SK-N-SH (cell line): ENCODE measurements around the gene CDH4. TPM values are rescaled to one million over a fixed set of nuclear protein-coding genes. Genes with fewer than 3 reads are reported as not detected.

Experiments used
- CTCF ChIA-PET: fragments of 300-600, 350-600 bp; formaldehyde crosslinking; extraction: SDS; loops from one replicate; lab custom pipeline; 2021; lab: Yijun Ruan, JAX
- POLR2A ChIA-PET: fragments of 350-600 bp; sonication (Branson Sonifier 250); formaldehyde crosslinking; extraction: SDS; loops from one replicate; lab custom pipeline; 2020; ENCODE audit warnings: antibody characterized with exemption, inconsistent platforms; lab: Yijun Ruan, JAX
- DNase-seq: peaks from one replicate; pipeline ENCODE4 v3.0.0; 2012
- H2AFZ ChIP-seq: fragments of 200-600 bp; sonication (generic); 2 replicates; pipeline ENCODE4 v1.8.1; 2016; ENCODE audit warnings: antibody characterized with exemption, mild to moderate bottlenecking, low read depth
- H3F3A ChIP-seq: fragments of 200-600 bp; sonication (generic); replicated peaks from 2 replicates; pipeline ENCODE3; 2016; ENCODE audit warnings: antibody characterized with exemption, mild to moderate bottlenecking; ENCODE audit not compliant: insufficient read depth
- H3K27ac ChIP-seq, 2 experiments: fragments of 200-500 bp in 1 of 2; fragments of 200-600 bp in 1 of 2; sonication (Bioruptor generic) in 1 of 2; sonication (generic), shearing (Covaris generic) in 1 of 2; 2 replicates each; pipeline versions ENCODE4 v1.5.1 to v1.6.1; 2014 to 2016; ENCODE audit warnings: low read depth in 2 of 2, inconsistent platforms in 1 of 2, low read length in 1 of 2, mild to moderate bottlenecking in 1 of 2, mixed read lengths in 1 of 2
- H3K27me3 ChIP-seq: fragments of 200-600 bp; sonication (generic), shearing (Covaris generic); 2 replicates; pipeline ENCODE4 v1.6.1; 2016; ENCODE audit warnings: mixed run types; ENCODE audit not compliant: insufficient read depth
- H3K36me3 ChIP-seq, 2 experiments: fragments of 200-500 bp in 1 of 2; fragments of 200-600 bp in 1 of 2; sonication (Bioruptor generic) in 1 of 2; sonication (generic) in 1 of 2; replicated peaks in 1 of 2; 2 replicates each; pipeline versions ENCODE3 to v1.5.1; 2014 to 2016; ENCODE audit warnings: low read length in 1 of 2, mild to moderate bottlenecking in 1 of 2; ENCODE audit not compliant: insufficient read depth in 2 of 2, control insufficient read depth in 1 of 2
- H3K4me1 ChIP-seq, 2 experiments: fragments of 200-500 bp in 1 of 2; fragments of 200-600 bp in 1 of 2; sonication (Bioruptor generic) in 1 of 2; sonication (generic), shearing (Covaris generic) in 1 of 2; 2 replicates each; pipeline versions ENCODE4 v1.5.1 to v1.6.1; 2014 to 2016; ENCODE audit warnings: low read depth in 1 of 2, low read length in 1 of 2, mixed run types in 1 of 2; ENCODE audit not compliant: insufficient read depth in 2 of 2, control insufficient read depth in 1 of 2
- H3K4me2 ChIP-seq: fragments of 200-600 bp; sonication (generic), shearing (Covaris generic); 2 replicates; pipeline ENCODE4 v1.6.1; 2017; ENCODE audit warnings: mixed run types
- H3K4me3 ChIP-seq, 2 experiments: fragments of 200-500 bp in 1 of 2; fragments of 200-600 bp in 1 of 2; sonication (Bioruptor generic) in 1 of 2; sonication (generic), shearing (Covaris generic) in 1 of 2; 2 replicates each; pipeline versions ENCODE4 v1.5.1 to v1.8.1; 2014 to 2016; ENCODE audit warnings: low read depth in 2 of 2, inconsistent platforms in 1 of 2, low read length in 1 of 2, mild to moderate bottlenecking in 1 of 2, mixed read lengths in 1 of 2, moderate library complexity in 1 of 2
- H3K79me2 ChIP-seq: fragments of 200-600 bp; sonication (generic); 2 replicates; pipeline ENCODE4 v1.8.1; 2017; ENCODE audit warnings: mild to moderate bottlenecking; ENCODE audit not compliant: insufficient read depth
- H3K9ac ChIP-seq: fragments of 200-600 bp; sonication (generic); 2 replicates; pipeline ENCODE4 v1.6.1; 2017; ENCODE audit warnings: mixed run types
- H3K9me2 ChIP-seq: fragments of 200-600 bp; sonication (generic); 2 replicates; pipeline ENCODE4 v1.6.1; 2017; ENCODE audit warnings: mixed run types
- H3K9me3 ChIP-seq: fragments of 200-600 bp; sonication (generic); 2 replicates; pipeline ENCODE4 v1.6.1; 2017; ENCODE audit warnings: mixed run types, mild to moderate bottlenecking, moderate library complexity
- H4K20me1 ChIP-seq: fragments of 200-600 bp; sonication (generic); 2 replicates; pipeline ENCODE4 v1.6.1; 2017; ENCODE audit warnings: mild to moderate bottlenecking, mixed run types; ENCODE audit not compliant: insufficient read depth
- CHD2 ChIP-seq: fragments of 150-350 bp; IDR thresholded peaks from 2 replicates; pipeline ENCODE4 v1.6.1; 2018; ENCODE audit warnings: low read length; ENCODE audit not compliant: partially characterized antibody
- CTCF ChIP-seq: fragments of 200-600 bp; sonication (generic); IDR thresholded peaks from 2 replicates; pipeline ENCODE4 v1.6.1; 2017; ENCODE audit warnings: antibody characterized with exemption, mild to moderate bottlenecking, moderate library complexity
- ELF1 ChIP-seq: IDR thresholded peaks from 2 replicates; pipeline ENCODE4 v1.4.0; 2012
- EP300 ChIP-seq, 2 experiments: IDR thresholded peaks; 2 replicates each; pipeline versions ENCODE4 v1.4.0 to v1.6.1; 2012; ENCODE audit warnings: borderline replicate concordance in 1 of 2, low read depth in 1 of 2, low read length in 1 of 2
- EZH2phosphoT487 ChIP-seq: fragments of 200-600 bp; sonication (generic); IDR thresholded peaks from 2 replicates; pipeline ENCODE4 v1.6.1; 2017; ENCODE audit warnings: low read depth, mixed run types, mild to moderate bottlenecking, antibody characterized with exemption, moderate library complexity, borderline replicate concordance
- FOXJ3 ChIP-seq: sonication (generic); formaldehyde crosslinking; IDR thresholded peaks from 2 replicates; pipeline ENCODE4 v1.5.1; 2020; ENCODE audit warnings: mild to moderate bottlenecking, missing genetic modification reagents
- GABPA ChIP-seq: IDR thresholded peaks from 2 replicates; pipeline ENCODE4 v1.4.0; 2012; ENCODE audit warnings: low read depth, mild to moderate bottlenecking
- GATA2 ChIP-seq: sonication (generic); formaldehyde crosslinking; IDR thresholded peaks from 2 replicates; pipeline ENCODE4 v1.5.0; 2020; ENCODE audit warnings: mild to moderate bottlenecking, missing genetic modification reagents
- NFIC ChIP-seq: IDR thresholded peaks from 2 replicates; pipeline ENCODE4 v1.4.0; 2012; ENCODE audit warnings: borderline replicate concordance
- NRF1 ChIP-seq: IDR thresholded peaks from 2 replicates; pipeline ENCODE4 v1.6.1; 2012; ENCODE audit warnings: low read depth, mild to moderate bottlenecking, low read length
- RAD21 ChIP-seq: IDR thresholded peaks from 2 replicates; pipeline ENCODE4 v1.6.1; 2012; ENCODE audit warnings: mild to moderate bottlenecking, low read length
- RFX5 ChIP-seq: IDR thresholded peaks from 2 replicates; pipeline ENCODE4 v1.6.1; 2012; ENCODE audit warnings: mild to moderate bottlenecking, improper control_type of control experiment, low read length
- SMC3 ChIP-seq: IDR thresholded peaks from 2 replicates; pipeline ENCODE4 v1.6.1; 2012; ENCODE audit warnings: low read depth, low read length, improper control_type of control experiment
- TCF12 ChIP-seq: IDR thresholded peaks from 2 replicates; pipeline ENCODE4 v1.4.0; 2012
- USF1 ChIP-seq: IDR thresholded peaks from 2 replicates; pipeline ENCODE4 v1.4.0; 2012; ENCODE audit warnings: low read depth, borderline replicate concordance
- ZBTB33 ChIP-seq: IDR thresholded peaks from 2 replicates; pipeline ENCODE4 v1.4.0; 2012; ENCODE audit warnings: low read depth, borderline replicate concordance
- WGBS: methylation state at CpG from one replicate; pipeline ENCODE4 v1.1.6; 2017; ENCODE audit warnings: low lambda C conversion rate; 5-methylcytosine and 5-hydroxymethylcytosine counted together
- polyA plus RNA-seq, 3 experiments: library from polyadenylated mRNA; depleted of rRNA; stranded (reverse); fragments of >200 nt; gene quantifications; 2 replicates each; pipeline ENCODE4 v1.2.3, GENCODE V29; 2012
- TF ChIP-seq, protein P1 (sequence below): IDR thresholded peaks from 2 replicates; pipeline ENCODE4 v1.4.0; 2012; ENCODE audit warnings: low read depth

Gene CDH4
- polyA plus RNA-seq, 1 of the 3 experiments (the other 2 are of a cell fraction), result not detected

GRCh38 chr20:61257611-61258010, 5.5 kb downstream of the CDH4 start:
- no peaks in the 10 kb centered on the region for H4K20me1 ChIP-seq
- H3K36me3 ChIP-seq, result no peaks in the 10 kb centered on the region
- no peaks in the 10 kb centered on the region for H3K79me2 ChIP-seq
- no peak overlapping the region for H3K27ac ChIP-seq
- H3K4me3 ChIP-seq, result no peak overlapping the region
- CTCF ChIA-PET, result interaction anchor here (1.2 kb wide), 1 partner anchor 29 kb away, joined by 3 read pairs; no protein-coding TSS in a partner anchor
- H3K9me2 ChIP-seq, result no peaks in the 10 kb centered on the region
- no peak overlapping the region for H3K9ac ChIP-seq
- POLR2A ChIA-PET, result no interaction called here
- no peaks in the 10 kb centered on the region; a peak in 1 of 4 replicates for H3K4me1 ChIP-seq
- no peaks in the 10 kb centered on the region for H3K27me3 ChIP-seq
- no peaks in the 10 kb centered on the region for H3K9me3 ChIP-seq
- no peak overlapping the region for H2AFZ ChIP-seq
- no peak for TF ChIP-seq EP300 (IDR thresholded peaks at IDR 0.05; ENCODE audit: borderline replicate concordance in 1 of 2, low read depth in 1 of 2, low read length in 1 of 2)
- H3F3A ChIP-seq, result no peaks in the 10 kb centered on the region
- 65% methylated on average over 20 of the region's 20 CpGs for WGBS
- DNase-seq, result no peak
- H3K4me2 ChIP-seq, result no peak overlapping the region

GRCh38 chr20:61259741-61260140, 7.7 kb downstream of the CDH4 start:
- H2AFZ ChIP-seq, result no peak overlapping the region
- no peaks in the 10 kb centered on the region for H3K36me3 ChIP-seq
- 31% methylated on average over 3 of the region's 3 CpGs for WGBS
- no peak overlapping the region for H3K27ac ChIP-seq
- ChIA-PET CTCF (no interaction called here), POLR2A (no interaction called here)
- no peak overlapping the region for H3K4me3 ChIP-seq
- no peaks in the 10 kb centered on the region for H3K27me3 ChIP-seq
- no peaks in the 10 kb centered on the region; a peak in 1 of 4 replicates for H3K4me1 ChIP-seq
- H3K4me2 ChIP-seq, result no peak overlapping the region
- no peaks in the 10 kb centered on the region for H3K79me2 ChIP-seq
- H3K9me2 ChIP-seq, result no peaks in the 10 kb centered on the region
- no peaks in the 10 kb centered on the region for H4K20me1 ChIP-seq
- H3K9me3 ChIP-seq, result no peaks in the 10 kb centered on the region
- H3F3A ChIP-seq, result no peaks in the 10 kb centered on the region
- no peak for DNase-seq
- no peak overlapping the region for H3K9ac ChIP-seq
- TF ChIP-seq EP300 (IDR thresholded peaks at IDR 0.05; ENCODE audit: borderline replicate concordance in 1 of 2, low read depth in 1 of 2, low read length in 1 of 2), result no peak
- TF ChIP-seq RAD21, result no peak
- TF ChIP-seq ZBTB33, result no peak

GRCh38 chr20:61260905-61261304, 8.8 kb downstream of the CDH4 start:
- Histone ChIP-seq H3K4me1 (no peaks in the 10 kb centered on the region; a peak in 1 of 4 replicates), H3K79me2 (no peaks in the 10 kb centered on the region), H3K9me2 (no peaks in the 10 kb centered on the region), H3K9me3 (no peaks in the 10 kb centered on the region), H3F3A (no peaks in the 10 kb centered on the region), H3K36me3 (no peaks in the 10 kb centered on the region), H3K27ac (no peak overlapping the region), H2AFZ (no peak overlapping the region), H3K9ac (no peak overlapping the region), H3K27me3 (no peaks in the 10 kb centered on the region), H3K4me2 (no peak overlapping the region), H4K20me1 (no peaks in the 10 kb centered on the region), H3K4me3 (no peak overlapping the region)
- ChIA-PET POLR2A (no interaction called here), CTCF (interaction anchor here (0.6 to 3.6 kb wide), 2 partner anchors 64 to 1049 kb away, joined by 3 to 16 read pairs; no protein-coding TSS in a partner anchor)
- 49% methylated on average over 7 of the region's 7 CpGs for WGBS
- DNase-seq, result no peak
- no peak for TF ChIP-seq RAD21
- TF ChIP-seq NRF1, result no peak
- TF ChIP-seq ELF1, result no peak
- no peak for TF ChIP-seq CHD2
- TF ChIP-seq, protein P1, sequence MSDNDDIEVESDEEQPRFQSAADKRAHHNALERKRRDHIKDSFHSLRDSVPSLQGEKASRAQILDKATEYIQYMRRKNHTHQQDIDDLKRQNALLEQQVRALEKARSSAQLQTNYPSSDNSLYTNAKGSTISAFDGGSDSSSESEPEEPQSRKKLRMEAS, result no peak
- no peak for TF ChIP-seq NFIC
- no peak for TF ChIP-seq CTCF
- no peak for TF ChIP-seq GATA2 (CRISPR knock-in tag)
- TF ChIP-seq SMC3, result no peak
- TF ChIP-seq RFX5, result no peak
- TF ChIP-seq GABPA, result no peak
- no peak for TF ChIP-seq FOXJ3
- no peak for TF ChIP-seq TCF12
- no peak for TF ChIP-seq USF1
- TF ChIP-seq EZH2phosphoT487, result no peak
